Activated T-cell treated with anti-CD3 and anti-CD28 coated beads for 24 hours (primary cell): Measurements from ENCODE around the gene TAS2R39.
A peak's percentile ranks its signal among the peaks of the same experiment; 100 is the strongest.
"Not testable (repeated sequence)": the region's sequence is repeated elsewhere in the genome, so short reads cannot be mapped to it uniquely, and the experiment has no call there.

Experiments
- DNase-seq: peaks from one replicate; pipeline ENCODE4 v3.0.0-alpha.2; 2020; ENCODE audit warnings: low read depth

The TAS2R39 gene

GRCh38 chr7:143183024-143183423, at the start of gene TAS2R39:
TAS2R39 (plus strand) TSS chr7:143183419; CDS start chr7:143183419, 0 bp downstream.
- no peak for DNase-seq

- DNase-seq = no peak
These were observed 36.1 kb upstream of the TAS2R39 start for GRCh38 chr7:143147070-143147469.

GRCh38 chr7:143148050-143148449, 35.2 kb upstream of the TAS2R39 start:
- no peak for DNase-seq

GRCh38 chr7:143148651-143149050, 34.6 kb upstream of the TAS2R39 start:
- DNase-seq = no peak

- not testable (repeated sequence) for DNase-seq
These were observed 32.5 kb upstream of the TAS2R39 start for GRCh38 chr7:143150696-143151095.

GRCh38 chr7:143158617-143159016, 24.6 kb upstream of the TAS2R39 start:
- DNase-seq = not testable (repeated sequence)

GRCh38 chr7:143171697-143172096, 11.5 kb upstream of the TAS2R39 start:
- DNase-seq = no peak

GRCh38 chr7:143172354-143172753, 10.9 kb upstream of the TAS2R39 start:
- no peak for DNase-seq

- DNase-seq = no peak
These were observed 7.1 kb upstream of the TAS2R39 start for GRCh38 chr7:143176128-143176527.

- no peak for DNase-seq
These were observed 5.7 kb upstream of the TAS2R39 start for GRCh38 chr7:143177374-143178119.

- not testable (repeated sequence) for DNase-seq
These were observed 2.4 kb upstream of the TAS2R39 start for GRCh38 chr7:143180771-143181170.

GRCh38 chr7:143181349-143181748, 1.9 kb upstream of the TAS2R39 start:
- no peak for DNase-seq

GRCh38 chr7:143185551-143185950, 2.3 kb downstream of the TAS2R39 start:
- no peak for DNase-seq

GRCh38 chr7:143188994-143189393, 5.8 kb downstream of the TAS2R39 start:
- no peak for DNase-seq

GRCh38 chr7:143193880-143194279, 10.7 kb downstream of the TAS2R39 start:
- no peak for DNase-seq

- DNase-seq = no peak
These were observed 15.8 kb downstream of the TAS2R39 start for GRCh38 chr7:143199040-143199439.

GRCh38 chr7:143202161-143202560, 18.9 kb downstream of the TAS2R39 start:
- no peak for DNase-seq

GRCh38 chr7:143203386-143203785, 20.2 kb downstream of the TAS2R39 start:
- no peak for DNase-seq

- no peak for DNase-seq
These were observed 22.5 kb downstream of the TAS2R39 start for GRCh38 chr7:143205560-143206293.

- DNase-seq = no peak
These were observed 27.3 kb downstream of the TAS2R39 start for GRCh38 chr7:143210541-143210940.

- not testable (repeated sequence) for DNase-seq
These were observed 30.3 kb downstream of the TAS2R39 start for GRCh38 chr7:143213478-143213877.

- peak; percentile 42 for DNase-seq
These were observed 31.8 kb downstream of the TAS2R39 start for GRCh38 chr7:143214789-143215679.
